ENCODE measurements around the gene HS3ST4.
A peak's percentile ranks its signal among the peaks of the same experiment; 100 is the strongest.
"Not testable (repeated sequence)": the region's sequence is repeated elsewhere in the genome, so short reads cannot be mapped to it uniquely, and the experiment has no call there.

Gene HS3ST4

DNA sequence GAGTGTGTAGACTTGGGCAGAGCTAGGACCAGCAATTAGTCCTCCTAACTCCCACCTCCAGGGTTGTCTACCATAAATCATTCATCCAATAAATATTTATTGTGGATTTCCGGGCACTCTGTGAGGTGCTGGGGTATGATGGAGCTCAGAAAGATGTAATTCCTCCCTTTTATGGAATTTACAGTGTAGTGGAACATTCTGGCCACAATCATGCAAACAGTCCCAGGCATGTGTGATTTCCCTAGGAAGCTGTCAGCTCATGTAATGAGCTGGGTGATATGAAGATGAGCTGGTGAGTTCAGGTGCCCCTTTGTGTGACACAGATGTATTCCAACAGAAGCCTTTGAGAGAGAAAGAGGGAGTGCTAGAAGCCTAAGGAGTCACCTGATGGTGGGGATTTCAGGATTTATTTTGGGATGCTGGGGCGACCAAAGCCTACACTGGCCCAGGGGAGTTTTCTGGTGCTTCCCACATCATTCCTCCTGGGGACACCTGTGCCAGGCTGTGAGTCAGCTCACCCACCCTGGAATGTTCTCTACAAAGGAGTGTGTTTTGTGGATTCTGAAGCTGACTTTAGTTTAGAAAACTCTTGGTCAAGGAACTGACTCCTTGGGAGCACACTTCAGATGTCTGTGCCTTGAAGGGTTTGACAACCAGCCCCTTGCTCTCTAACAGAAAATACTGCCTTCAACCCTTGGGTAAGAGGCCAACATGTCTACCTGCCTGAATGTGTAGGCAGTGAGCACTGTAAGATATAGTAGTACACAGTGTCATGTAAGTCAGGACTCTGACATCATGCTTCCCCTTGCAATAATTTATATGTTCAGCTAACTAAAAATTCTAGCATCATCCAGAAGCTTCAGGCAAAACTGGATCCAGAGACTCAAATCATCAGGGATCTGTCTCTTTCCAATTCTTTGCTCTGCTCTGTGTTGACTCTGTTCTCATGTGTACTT, 42.9 kb downstream of the HS3ST4 start:
- DNase-seq: no peak

DNA sequence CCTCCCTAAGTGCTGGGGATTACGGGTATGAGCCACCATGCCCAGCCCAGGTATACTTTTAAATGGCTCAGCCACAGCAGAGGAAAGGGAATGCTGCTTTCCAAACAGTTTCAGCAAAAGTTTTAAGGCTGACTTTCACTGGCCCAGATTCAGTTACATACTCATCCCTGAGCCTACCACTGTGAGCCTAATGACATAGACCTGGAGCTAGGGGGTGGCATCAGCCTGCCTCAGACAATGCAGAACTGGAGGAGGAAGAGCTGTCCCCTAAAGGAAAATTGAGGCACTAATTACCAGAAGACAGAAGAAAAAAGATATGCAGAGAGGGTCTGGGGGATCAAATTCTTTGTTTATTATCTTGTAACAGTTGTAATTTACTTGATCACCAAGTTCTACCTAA, 43.9 kb downstream of the HS3ST4 start:
- DNase-seq: no peak

DNA sequence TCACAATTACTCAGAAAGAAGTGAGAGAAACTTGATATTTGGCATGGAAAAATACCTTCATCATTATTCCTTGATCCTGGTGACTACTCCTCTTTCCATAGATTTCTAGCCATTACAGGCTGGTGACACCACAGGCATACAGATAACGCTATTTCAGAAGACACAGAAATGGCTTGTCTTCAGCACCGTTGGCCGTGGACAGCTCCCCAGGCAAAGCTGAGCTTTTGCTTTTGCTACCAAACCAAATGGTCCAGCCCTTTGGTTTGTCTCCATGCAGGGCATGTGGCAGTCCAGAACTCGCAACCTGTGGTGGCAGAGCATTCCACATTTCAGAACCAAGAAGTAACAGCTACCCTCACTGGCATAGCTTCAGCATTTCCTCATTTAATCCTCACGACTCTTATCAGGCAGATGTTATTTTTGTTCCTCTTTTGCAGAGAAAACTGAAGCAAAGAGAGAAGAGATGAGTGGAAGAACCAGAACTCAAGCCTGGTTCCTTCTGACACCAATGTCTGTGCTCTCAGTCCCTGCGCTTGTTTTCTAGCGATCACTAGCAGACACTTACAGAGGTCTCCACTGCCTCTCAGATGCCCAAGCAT, 55.5 kb downstream of the HS3ST4 start:
- DNase-seq: peak; percentile 22

DNA sequence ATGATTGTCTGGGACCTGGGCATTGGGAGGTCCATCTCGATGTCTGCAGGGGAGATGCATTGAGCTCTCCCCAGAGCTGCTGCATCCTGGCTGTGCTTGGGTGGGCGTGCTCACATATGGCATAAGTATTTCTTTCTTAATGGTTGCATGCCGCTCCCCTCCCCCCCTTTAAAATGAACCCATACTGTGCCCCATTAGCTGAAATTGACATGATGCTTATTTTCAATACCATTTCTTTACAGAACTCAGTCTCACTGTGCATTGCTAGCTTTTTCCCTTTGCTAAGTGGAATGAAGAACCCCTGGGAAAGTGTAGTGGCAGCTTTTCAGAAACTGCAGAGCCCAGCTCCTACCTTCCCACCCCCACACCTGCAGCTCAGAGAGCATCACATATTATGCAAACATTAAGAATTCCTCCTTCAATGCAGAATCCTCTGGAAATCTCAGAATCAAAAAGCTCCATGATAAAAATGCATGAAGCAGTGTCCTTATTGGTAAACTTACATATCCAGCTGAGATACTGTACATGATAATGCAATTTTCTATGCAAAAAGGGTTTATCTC, 56.4 kb downstream of the HS3ST4 start:
- no peak for DNase-seq

DNA sequence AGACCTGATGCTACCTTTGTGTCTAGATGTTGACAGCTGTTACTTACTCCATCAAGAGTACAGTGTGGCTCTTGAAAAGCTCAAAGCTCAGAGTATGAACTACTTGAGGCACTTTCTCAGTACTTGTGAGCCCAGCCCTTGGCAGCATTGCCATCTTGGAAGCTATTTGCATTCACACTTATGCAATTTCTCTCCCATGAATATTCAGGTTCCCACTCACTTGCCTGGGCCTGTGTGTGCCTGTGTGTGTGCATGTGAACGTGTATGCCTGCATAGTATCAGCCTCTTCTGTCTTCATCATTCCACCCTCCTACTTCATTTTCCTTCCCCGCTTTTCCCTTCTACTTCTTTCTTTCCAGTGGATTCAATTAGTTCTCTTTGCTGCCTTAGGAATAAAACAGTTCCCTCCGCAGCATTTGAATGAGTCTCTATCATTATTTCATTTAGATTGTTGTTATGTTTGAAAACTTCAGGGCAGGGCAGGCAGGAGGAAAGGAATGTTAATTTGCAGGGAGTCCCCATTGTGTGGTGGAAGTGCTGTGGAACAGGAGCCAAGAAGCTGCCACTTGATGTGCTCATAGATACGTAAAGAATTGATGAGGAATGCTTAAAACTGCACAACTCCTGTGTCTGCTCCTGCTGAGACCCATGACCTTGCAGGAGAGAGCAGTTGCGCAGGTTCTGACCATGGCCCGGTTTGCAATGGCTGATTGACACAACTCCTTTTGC, 58.9 kb downstream of the HS3ST4 start:
- no peak for DNase-seq

DNA sequence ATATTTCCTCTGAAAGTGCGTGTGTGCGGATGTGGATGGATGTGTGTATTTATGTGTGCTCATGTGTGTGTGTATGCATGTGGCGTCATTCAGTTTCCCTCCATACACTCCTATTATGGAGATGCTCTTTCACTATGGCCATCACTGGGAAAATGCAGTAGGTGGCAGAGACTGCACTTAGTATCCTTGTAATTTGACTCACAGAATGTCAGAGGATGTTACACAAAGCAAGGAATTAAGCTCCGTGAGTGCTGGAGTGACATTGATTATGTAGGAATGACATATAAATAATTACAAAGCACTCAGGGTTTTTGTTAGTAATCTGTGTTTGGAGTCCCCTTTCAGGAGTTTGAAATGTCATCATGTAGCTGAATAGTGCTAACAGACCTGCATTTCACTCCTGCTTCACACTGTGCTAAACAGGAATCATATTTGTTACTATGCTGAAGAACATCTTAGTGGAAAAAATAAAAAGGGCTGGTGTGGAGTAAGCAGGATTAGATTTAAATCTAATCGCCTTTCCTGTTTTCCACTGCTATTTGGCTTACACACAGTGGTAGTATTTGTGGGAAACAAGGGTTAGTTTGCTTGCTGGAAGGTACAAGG, 59.6 kb downstream of the HS3ST4 start:
- no peak for DNase-seq

DNA sequence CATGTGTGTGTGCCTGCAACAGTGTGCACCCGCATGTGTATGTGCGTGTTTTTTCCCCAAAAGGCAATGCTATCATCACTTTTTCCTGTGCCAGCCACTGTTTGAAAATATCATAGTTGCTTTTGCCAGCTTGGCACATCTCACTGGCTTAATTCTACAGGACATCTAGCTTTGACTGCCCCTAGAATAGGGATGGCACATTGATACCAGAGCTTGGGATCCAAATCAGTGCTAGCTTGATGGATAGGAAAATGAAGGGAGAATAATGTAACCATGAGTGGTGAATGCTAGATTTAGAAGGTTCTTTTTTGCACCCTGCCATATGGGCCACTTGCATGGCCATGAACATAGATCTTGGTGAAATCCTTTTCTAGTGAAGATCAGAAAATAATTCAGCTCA, 72.7 kb downstream of the HS3ST4 start:
- no peak for DNase-seq

DNA sequence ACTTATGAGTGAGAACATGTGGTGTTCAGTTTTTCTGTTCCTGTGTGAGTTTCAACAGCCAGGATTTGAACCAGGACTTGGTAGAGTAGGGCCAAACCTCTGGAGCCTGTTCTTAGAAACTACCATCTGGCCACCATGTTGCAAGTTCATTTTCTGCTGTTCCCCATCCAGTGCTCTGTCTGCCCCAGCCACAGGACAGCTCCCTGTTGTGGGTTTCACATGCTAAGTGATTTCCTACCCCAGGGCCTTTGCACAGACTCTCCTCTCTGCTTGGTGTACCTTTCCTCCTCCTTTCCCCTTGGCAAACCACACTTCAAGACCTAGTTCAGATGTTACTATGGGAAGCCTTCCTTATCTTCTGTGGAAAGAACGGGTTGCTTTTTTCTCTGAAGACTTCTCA, 79.5 kb downstream of the HS3ST4 start:
- DNase-seq: no peak

DNA sequence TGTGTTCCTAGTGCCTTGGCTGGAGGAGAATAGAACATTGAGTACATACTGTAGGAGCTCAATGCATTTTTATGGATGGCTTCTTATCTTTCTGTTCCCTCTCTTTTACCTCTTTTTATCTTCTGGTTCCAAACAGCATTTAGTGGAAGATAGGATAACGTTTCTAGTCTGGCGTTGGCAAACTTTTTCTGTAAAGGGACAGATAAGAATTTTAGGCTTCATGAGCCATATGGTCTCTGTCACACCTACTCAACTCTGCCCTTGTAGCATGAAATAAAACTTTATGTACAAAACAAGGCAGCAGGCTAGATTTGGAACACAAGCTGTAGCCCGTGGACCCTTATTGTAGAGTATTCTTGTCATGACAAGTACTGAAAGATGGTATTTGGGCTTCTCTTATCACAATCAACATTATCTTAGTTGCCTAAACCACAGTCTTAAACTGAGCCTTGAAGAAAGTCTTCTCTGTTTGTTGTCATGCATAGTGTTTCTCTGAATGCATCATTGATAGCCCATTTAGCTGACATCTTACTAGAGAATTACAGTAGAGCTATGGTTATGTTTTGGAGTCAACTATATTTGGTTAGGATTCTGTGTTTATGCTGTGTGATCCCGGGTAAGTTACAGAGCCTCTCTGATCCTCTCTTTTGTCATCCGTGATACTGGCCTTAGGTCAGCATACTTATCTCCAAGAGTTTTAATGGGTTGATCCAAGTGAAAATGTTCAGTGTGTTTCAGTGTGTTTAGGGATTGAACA, 80.2 kb downstream of the HS3ST4 start:
- no peak for DNase-seq

DNA sequence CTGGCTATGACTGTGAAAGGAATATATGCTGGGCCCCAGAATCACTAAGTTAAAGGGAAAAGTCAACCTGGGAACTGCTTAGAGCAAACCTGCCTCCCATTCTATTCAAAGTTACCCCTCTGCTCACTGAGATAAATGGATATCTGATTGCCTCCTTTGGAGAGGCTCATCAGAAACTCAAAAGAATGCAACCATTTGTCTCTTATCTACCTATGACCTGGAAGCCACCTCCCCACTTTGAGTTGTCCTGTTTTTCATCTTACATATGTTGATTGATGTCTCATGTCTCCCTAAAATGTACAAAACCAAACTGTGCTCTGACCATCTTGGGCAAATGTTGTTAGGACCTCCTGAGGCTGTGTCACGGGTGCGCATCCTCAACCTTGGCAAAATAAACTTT, 84.5 kb downstream of the HS3ST4 start:
- DNase-seq: not testable (repeated sequence)

DNA sequence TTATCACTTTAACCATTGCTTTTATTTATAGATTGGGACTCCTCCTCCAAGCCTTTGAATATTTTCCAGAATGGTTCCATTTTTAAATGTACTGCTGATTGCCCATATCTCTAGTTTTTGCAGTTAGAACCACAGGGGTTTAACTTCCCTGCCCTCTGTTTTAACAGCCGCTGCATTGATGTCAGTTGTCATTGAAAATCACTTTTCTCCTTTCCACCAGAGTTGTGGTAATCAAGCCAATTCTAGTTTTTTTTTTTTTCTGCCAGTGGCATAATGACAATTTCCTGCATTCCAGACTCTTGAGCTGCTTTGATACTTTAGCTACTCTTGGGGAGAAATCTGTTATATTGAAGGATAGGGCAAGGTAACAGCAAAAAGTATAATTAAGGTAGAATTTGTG, 91.5 kb downstream of the HS3ST4 start:
- no peak for DNase-seq

DNA sequence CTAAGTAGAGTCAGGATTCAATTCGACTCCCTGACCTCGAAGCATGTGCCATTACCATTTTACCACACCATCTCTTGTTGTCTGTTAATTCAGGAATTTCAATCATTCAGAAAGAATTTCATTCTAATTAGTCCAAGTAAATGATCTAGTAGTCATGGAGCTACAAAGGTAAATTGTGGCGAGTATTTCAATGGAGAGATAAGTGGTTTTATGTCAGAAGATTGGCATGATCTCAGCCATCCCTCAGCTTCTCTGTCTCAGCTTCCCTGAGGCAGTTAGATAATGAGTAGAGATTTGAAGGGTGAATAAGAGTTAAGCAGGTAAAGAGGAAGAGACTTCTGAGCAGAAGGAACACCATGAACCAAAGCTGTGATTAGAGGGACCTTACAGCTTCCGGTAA, 93.6 kb downstream of the HS3ST4 start:
- DNase-seq: no peak

DNA sequence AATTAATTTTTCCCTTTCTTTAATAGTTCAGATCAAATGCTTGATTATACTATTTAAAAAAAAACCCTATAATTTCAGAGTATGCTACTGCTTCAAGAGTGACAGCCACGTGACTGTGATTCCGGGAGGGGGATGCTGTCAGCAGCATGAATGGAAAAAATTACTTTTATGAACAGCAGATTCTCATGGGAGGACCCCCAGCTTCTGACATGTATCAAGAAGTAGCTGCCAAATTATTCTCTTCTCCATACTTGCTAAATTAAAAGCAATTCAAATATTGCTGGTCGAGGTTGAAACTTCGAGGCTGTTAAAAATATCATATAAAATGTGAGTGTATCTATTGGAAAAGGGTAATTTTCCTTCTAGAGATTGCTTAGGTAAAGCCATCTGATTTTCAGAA, 95.0 kb downstream of the HS3ST4 start:
- no peak for DNase-seq

DNA sequence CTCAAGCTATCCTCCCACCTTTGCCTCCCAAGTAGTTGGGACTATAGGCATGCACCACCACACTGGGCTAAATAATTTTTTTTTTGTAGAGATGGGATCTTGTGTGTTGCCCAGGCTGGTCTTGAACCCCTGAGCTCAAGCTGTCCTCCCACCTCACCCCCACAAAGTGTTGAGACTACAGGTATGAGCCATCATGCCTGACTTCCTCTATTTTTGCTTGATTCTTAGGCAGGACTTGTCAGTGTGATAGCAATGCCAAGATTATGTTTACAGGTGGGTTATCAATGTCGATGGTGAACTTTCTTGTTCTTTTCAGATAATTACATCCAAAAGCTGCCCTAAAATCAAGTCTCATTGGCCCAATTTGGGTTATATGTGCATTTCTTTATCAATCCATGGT, 96.9 kb downstream of the HS3ST4 start:
- DNase-seq: no peak

DNA sequence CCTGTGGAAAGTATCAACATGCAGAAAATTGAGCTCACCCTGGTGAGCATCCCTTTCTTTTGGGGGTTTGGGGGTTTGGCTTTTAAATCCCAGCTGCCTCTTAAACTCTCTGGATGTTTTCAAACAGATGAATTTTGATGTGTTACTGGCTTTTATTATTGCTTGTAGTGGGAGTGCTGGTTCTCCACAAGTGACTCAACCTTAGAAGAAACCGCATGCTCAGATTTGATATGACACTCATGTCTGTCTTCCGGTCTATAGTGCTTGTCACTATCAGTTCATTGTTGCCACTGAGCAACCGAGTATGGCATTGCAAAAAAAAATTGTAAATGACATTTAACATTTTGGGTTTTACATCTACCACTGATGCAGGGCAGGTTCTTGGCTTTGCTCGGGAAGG, 104.5 kb downstream of the HS3ST4 start:
- DNase-seq: no peak

DNA sequence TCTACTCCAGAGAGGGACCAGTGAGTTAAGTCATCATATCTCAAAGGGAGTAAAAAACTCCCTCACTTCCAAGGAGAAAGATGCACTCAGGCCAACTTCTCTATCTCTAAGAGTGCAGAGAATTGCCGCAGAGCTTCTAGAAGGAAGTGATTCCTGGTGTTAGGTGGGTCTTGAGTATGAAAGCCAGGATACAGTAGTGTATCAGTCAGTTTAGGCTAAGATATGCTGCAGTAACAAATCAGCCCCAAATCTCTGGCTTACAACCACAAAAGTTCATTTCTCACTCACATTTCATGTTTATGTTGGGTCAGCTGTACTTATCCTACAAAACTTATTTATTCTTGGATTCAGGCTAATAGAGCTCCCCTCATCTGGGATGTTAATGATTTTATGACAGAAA, 106.3 kb downstream of the HS3ST4 start:
- no peak for DNase-seq

DNA sequence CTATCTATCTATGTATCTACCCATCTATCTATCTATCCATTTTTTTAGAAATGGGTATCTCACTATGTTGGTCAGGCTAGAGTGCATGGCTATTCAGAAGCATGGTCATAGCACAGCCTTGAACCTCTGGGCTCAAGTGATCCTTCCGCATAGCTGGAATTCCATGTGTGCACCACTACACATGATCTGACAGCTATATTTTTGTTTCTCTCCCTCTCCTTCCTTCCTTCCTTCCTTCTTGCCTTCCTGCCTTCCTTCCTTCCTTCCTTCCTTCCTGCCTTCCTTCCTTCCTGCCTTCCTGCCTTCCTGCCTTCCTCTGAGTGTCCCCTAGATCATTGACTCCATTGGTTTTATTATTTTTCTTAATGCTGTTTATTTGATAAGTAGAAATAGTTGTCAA, 108.1 kb downstream of the HS3ST4 start:
- DNase-seq: no peak

DNA sequence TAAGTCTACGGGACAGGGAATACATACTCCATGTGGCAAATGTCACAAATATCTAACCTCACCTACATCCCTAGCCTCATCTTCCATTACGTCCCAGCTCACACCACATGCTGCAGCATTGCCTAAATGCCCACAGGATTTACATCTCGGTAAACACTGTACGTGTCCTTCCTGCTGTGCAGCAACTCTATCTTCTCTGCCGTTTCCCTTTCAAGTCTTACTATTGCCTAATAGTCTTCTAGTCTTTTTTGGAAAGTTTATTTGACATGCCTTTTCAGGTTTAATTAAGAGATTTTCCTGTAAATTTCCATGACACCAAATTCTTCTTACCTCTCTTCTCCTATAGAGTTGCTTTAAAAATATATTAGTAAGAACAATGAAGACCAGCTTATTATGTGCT, 120.5 kb downstream of the HS3ST4 start:
- DNase-seq: no peak

DNA sequence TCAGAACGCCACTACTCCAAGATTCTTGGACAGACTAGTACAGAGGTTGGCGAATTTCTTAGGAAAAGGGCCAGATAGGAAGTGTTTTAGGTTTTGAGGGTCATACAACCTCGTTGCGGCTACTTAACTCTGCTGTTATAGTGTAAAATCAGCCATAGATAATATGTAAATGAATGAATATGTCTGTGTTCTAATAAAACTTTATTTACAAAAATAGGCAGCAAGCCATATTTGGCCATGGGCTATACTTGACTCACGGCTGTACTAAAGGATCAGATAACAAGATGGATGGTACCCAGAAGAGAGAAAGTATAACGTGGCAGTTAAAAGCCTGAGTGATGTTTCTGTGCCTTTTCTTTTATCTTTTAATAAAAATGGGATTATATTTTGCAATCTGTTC, 125.5 kb downstream of the HS3ST4 start:
- DNase-seq: no peak

DNA sequence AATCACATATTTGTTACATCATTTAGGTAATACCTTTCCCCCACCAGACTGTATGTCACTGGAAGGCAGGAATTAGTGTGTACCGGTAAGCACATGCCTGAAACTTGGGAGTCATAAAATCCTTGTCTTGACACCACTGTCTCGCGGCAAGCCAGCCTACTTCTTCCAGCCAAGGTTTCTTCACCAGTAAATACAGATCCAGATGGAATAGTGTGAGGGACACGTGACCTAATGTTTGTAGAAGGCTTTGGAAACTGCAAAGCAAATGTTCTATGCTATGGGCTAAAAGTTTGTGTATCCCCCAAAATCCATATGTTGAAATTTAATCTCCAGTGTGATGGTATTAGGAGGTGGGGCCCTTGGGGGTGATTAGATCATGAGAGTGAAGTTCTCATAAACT, 126.1 kb downstream of the HS3ST4 start:
- DNase-seq: no peak

DNA sequence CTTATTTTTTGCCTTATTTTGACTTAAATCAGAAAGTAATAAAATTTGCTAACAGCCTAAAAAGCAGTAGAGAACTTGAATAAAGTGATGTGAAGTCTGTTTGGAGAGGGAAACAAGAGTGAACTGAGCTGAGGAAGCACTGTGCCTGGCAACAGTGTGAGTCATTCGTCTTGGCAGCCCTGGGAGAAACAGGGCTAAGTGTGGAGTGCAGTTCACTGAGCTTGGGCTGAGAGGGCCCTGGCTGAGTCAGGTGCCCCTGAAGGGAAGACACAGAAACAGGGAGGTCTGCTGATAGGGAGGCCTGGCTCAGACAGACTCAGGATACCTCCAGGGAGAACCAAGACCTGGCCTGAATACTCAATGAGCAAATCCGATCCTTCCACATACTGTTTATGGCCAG, 132.1 kb downstream of the HS3ST4 start:
- no peak for DNase-seq

DNA sequence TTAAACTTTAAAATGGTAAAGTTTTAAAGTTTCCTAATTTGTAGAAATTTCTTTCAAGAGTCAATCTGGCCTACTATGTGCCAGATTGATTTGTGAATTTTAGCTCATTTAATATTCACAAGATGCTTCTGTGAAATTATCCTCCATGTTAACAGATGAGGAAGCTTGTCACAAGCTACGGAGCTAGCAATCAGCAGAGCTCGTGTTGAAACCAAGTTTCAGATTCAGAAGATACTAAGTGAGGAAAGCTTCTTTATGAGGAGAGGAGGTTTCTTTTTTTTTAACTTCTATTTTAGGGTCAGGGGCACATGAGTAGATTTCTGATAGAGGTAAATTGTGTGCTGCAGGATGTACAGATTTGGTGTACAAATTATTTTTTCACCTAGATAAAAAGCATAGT, 135.9 kb downstream of the HS3ST4 start:
- no peak for DNase-seq
